HG03520 (cell line): Measurements from ENCODE around the gene PPM1M.
A peak's percentile ranks its signal among the peaks of the same experiment; 100 is the strongest.

ENCODE experiments used
- ATAC-seq: cut with Tn5 transposase; IDR thresholded peaks from one replicate; pipeline ENCODE4 v1.9.1; 2021; ENCODE audit warnings: mild to moderate bottlenecking, moderate library complexity; ENCODE audit not compliant: unreplicated experiment

Gene PPM1M

GRCh38 chr3:52229656-52230055 lies 15.9 kb upstream of the PPM1M start:
- ATAC-seq, result no peak

- no peak for ATAC-seq
Observed at GRCh38 chr3:52230461-52230860, 15.1 kb upstream of the PPM1M start.

- ATAC-seq, result no peak
Observed at GRCh38 chr3:52230889-52231499, 14.6 kb upstream of the PPM1M start.

GRCh38 chr3:52231502-52232278 lies 13.9 kb upstream of the PPM1M start:
- no peak for ATAC-seq

- ATAC-seq, result no peak
Observed at GRCh38 chr3:52232279-52233107, 13.1 kb upstream of the PPM1M start.

- ATAC-seq, result no peak
Observed at GRCh38 chr3:52233108-52233591, 12.4 kb upstream of the PPM1M start.

GRCh38 chr3:52233968-52234367 lies 11.6 kb upstream of the PPM1M start:
- no peak for ATAC-seq

GRCh38 chr3:52234516-52235447 lies 10.8 kb upstream of the PPM1M start:
- ATAC-seq, result no peak

GRCh38 chr3:52236424-52236886 lies 9.1 kb upstream of the PPM1M start:
- ATAC-seq, result no peak

GRCh38 chr3:52237006-52237656 lies 8.4 kb upstream of the PPM1M start:
- ATAC-seq, result no peak

- ATAC-seq, result no peak
Observed at GRCh38 chr3:52237657-52238172, 7.8 kb upstream of the PPM1M start.

GRCh38 chr3:52238193-52238760 lies 7.3 kb upstream of the PPM1M start:
- no peak for ATAC-seq

- ATAC-seq, result peak; percentile 66
Observed at GRCh38 chr3:52238761-52239701, 6.5 kb upstream of the PPM1M start, which contains the start of gene TWF2. TWF2 (minus strand) TSS chr3:52239158; CDS start chr3:52239016, 142 bp downstream.

- no peak for ATAC-seq
Observed at GRCh38 chr3:52240059-52240885, 5.3 kb upstream of the PPM1M start.

- no peak for ATAC-seq
Observed at GRCh38 chr3:52240886-52241370, 4.6 kb upstream of the PPM1M start.

GRCh38 chr3:52242039-52242438 lies 3.5 kb upstream of the PPM1M start:
- ATAC-seq, result no peak
